GM18873 (cell line): ENCODE data around the gene FAT3.

Experiments
- ATAC-seq: cut with Tn5 transposase; IDR thresholded peaks from one replicate; pipeline ENCODE4 v1.9.1; 2021; ENCODE audit warnings: mild to moderate bottlenecking, moderate library complexity, moderate number of reproducible peaks; ENCODE audit not compliant: unreplicated experiment, low FRiP score

FAT3 gene

DNA sequence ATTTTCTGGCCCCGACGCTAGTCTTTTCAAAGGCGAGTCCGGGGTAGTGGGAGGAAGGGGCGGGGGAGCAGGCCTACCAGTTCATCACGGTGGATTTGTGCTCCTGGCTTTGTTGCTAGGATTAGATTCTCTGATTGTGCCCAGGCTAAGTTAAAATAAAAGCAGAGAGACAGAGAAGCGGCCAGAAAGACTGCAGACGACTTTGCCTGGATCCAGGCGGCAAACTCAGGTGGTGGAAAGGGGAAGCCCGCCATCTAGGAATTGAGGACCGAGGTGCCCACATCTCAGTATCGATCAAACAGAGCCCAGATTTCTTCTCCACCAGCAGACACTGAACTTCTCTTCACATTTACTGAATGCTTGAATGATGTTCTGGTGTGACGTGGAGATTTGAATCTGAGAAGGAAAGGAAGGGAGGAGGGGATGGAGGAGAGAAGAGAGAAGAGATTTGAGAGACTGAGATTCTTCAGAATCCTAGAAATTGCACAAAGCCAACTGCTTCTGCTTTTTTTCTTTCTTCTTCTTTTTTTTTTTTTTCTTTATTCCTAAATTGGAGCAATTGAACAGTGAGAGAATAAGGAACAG is 2.7 kb downstream of the FAT3 start:
- ATAC-seq: no peak

DNA sequence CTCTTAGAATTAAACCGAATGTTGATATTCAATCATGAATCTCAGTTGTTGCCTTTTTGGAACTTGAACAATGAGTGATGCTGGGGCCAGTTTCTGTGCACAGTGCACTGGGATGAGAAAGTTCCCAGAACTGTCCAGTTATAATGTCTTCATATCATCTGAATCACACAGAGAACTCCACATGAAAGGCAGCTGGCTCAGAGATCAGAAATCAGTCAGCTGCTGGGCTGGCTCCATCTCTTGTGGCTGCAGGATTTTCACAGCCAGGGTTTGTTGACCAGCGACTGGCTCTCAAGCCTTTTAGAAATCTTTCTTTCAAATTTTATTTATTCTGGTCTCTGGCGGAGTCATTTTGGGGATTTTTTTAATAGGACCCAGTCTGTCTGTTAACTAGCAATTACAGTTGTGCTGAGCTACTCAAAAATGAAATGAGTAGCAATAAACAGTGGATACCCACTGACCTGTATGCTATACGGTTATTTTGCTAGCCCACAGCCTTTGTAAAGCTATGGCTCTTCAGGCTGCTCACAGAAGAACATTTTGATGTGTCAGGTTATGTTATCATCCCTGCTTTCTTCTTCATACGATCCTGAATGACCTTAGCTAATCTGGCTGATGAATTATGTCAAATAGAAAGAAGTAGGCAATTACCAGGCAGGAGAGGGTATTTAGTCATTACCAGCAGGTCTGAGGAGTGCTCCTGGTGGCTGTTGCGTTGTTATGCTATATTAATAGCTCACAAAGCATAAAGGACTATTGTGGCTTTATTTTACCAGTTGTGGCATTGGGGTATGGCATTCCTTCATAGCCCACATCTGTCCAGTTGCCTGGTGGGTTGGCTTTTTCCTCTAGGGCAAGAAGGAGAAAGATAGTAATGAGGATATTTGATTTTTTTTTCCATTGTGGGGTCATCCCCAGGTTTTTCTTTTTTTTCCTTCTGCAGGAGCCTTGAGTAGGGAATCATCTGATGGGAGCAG is 3.6 kb downstream of the FAT3 start:
- no peak for ATAC-seq

DNA sequence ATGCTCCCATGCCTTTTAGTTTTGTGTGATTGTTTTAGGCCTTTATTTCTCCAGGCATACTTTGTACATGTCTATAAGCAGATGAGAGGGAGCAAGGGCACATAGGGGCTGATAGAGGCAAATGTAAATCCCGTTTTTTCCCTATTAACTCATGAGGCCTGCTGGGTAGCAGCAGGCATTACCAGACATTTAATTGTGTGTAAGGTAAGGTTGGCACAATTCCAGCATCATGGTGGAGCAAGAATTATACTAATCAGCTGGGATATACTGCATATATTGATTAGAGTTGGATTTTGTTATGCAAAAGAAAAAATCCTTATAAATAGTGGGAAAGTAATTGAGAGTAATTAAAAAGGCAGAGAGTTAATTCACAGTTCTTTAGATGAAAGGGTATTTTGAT is 12.2 kb downstream of the FAT3 start:
- no peak for ATAC-seq

DNA sequence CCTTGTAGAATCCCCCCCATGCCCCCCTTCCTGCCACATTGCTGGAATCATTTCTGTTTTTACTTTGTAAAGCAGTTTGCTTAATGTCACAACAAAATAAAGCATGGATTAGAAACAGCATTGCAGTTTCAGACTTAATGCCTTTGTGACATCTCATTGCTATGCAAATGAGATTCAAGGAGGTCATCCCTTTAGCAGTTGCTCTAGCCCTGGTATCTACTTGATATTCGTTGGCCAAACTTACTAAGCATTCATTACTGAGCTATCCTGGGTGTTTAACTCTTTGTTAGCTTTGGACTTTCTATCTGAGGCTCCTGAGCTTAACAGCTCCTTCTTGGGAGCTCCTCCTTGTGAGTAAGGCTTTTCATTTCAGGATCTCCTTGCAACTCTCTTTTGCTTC is 16.3 kb downstream of the FAT3 start:
- no peak for ATAC-seq

DNA sequence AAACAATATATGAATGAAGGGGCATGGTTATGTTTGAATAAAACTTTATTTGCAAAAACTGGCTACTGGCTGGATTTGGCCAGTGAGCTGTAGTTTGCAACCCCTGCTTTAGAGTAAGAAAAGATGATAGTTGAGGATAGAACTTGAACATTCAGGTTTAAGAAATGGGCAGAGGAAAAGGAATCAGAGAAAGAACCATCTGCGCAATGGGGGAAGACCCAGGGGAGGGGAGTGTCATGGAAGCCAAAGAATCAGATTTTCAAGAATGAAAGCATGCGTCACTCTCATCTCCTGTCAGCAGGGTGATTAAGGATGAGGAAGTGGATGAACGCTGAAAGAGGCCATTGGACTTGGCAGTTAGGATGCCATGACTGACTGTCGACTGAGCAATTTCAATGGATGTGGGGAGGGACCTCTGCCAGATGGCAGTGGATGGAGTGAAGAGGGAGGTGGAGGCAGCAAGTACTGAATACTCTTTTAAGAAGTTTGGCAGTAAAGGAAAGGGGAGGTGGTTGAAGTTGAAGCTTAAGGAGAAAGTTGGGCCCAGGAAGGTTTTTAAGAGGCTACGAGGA is 21.2 kb downstream of the FAT3 start:
- no peak for ATAC-seq

DNA sequence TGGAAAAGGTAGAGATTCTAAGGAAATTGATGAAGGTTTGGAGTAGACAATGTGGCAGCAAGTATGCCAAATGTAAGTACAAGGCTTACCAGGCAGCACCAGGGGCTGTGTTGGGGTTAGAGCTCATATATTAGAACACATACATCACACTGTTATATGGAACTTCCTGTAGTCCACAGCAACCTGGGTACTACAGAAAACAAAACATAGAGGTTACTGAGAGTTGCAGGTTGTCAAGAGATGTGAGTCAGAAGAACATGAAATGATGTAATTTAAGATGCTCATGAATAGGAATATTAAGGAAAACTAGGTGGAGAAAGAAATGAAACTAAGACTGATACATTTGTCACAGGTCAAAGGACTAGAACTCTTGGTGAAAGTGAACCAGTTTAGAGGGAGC is 22.0 kb downstream of the FAT3 start:
- no peak for ATAC-seq

DNA sequence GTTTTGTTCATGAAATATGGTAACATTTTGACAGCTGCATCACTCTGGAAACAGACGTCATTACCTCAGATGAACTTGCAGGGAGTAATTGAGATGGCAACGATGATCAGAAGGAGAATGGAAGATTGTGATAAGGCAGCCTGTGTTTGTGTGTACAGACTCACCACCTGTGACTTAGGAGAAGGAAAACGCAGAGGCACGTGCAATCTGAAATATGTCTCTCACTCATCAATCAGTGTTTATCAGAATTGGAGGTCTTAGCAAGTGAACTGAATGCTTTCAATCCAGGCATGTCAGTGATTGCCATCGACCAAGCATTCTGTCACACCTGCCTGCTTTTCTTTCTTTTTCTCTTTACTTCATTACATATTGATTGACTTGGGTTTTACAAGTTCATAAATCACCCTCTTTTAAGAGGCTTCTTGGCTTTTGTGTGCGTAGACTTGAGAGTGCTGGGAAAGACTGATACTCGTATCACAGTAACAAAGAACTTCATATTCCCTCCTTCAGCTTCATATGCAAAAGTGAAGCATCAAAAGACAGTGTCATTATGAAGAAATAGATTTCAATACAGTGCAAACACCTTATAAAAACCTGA is 24.6 kb downstream of the FAT3 start:
- no peak for ATAC-seq

DNA sequence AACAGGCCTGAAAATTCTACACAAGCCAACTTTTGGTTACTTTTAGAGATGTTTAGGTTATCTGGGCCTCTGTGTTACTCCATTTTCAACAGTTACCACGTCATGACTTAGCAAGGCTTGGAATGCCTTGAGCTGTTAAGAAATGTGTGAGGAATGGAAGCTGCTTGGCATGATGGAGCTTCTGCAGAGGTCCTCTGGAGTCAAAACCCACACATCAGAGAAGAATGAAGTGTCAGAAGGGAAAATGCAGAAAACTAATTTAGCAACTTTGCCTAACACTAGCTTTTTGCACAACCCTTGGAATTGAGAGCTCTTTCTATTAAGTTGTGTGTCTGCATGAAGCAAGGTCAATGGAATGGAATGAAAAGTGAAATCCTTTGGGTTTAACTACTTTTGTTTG is 27.4 kb downstream of the FAT3 start:
- ATAC-seq: no peak

DNA sequence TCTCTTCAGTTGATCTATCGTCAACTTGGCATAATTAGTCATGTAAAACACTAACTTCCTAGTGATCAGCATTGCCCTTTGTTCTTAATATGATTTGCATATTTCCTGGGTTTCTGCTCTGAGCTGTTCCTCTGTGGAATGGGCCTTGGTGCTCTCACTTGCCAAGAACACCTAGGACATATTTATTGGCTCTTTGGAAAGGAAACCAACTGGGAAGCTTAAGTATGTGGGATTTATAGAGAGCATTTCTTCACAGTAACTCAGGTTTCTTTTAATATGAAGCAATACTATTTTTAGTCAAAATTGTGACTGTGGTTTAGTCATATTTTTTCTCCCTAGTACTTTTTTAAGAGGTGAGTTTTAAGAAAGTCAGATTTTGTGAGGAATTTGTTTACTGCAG is 28.8 kb downstream of the FAT3 start:
- ATAC-seq: no peak

DNA sequence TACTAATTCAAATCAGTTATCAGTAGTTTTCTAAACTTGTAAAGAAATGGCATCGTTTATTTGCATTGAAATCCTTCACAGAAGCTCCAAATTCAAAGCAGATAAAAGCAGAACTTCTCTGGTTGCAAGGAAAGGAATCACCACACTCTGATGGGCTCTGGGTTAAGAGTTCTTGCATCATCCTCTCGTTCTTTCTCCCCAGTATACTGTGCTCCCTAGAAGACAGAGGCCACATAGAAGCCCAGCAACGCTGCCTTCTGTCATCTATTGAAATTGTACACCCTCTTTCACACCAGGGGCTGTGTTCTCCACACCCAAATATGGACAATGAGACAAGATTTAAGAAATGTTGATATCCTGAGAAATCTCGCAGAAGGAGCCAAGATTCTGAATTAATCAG is 29.3 kb downstream of the FAT3 start:
- no peak for ATAC-seq

DNA sequence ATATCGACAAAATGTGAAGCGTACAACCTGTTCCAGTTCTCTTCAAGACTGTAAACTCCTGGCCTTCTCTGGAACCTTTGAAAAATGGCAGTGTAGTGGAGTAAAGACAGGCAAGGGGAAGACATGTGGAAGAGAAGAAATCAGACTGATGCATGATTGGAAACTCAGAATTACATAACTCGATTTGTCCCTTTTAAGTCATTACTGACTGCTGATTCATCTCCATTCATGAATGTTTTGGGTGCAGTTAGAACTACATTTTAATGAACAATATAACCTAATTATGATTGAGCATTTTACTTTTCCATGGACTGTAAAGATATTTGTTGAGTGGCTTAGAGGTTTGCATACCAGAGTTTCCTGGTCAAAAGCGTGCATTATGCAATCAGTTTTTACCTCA is 32.9 kb downstream of the FAT3 start:
- ATAC-seq: no peak

DNA sequence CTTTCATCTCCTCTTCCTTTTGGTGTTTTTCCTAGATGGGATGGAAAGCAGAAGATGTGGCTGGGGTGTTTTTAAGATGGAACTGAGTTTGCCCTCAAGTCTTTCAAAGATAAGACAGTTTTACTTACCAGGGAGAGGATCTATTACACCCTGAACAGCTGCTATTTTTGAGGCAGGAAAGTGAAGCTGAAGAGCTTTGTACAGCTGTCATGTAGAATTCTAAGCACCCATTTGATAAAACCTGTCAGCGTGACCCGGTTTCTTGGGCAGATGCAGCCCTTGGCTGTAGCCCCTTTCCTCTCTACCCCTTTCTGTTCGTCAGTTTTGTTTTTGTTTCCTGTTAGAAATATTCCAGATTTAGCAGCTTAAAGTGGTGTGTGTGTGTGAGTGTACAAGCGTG is 35.2 kb downstream of the FAT3 start:
- no peak for ATAC-seq

DNA sequence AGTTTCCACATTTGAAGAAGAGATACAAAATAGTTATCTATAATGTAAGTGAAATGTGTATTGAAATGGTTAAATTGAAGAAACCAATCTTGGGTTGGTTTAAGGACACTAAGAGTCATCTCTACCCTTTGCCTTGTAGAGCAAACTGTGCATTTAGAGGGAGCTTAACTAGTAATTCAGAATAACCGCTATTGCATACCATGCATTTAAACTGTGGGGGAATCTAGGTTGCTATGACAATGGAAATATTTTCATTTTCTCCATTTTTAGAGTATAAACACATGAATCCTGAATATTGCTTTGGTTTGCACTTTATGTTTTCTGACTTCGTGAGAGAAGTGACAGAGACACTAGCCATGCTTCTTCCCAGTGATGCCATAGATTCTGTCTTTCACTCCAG is 39.7 kb downstream of the FAT3 start:
- no peak for ATAC-seq

DNA sequence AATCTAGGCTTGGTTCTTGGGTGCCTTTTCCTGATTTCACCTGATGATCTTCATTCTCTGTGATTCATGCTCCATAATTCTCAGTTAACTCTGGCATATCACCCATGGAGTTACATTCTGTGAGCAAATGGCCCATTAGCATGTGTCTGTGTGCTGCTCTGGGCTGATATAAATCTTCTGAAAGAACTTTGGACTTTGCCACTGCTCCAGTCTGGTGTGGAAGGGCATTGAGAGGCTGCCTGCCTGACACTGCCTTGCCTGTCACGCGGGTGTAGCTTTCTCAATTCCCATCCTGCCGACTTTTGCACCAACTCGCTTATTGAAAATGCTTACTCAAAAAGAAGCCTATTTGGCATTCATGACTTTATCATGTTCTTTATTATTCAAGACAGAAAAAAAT is 42.2 kb downstream of the FAT3 start:
- no peak for ATAC-seq

DNA sequence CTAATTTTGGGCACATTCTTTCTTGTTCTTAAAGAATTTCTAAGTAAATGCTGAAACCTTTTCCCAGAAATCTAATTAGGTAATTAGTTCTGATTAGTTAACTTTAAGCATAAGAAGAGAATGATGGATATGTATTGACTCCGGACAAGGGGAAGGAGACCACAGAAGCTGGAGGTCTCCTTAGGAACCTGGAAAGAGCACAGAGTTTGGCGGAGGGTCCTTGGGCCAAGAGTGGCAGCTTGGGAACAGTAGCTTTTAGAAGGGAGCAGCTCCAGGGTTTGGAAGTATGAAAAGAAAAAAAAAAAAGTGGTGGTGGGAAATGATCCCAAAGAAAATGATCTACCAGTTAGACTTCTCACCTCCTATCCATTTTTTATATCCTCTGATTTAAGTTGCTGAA is 42.7 kb downstream of the FAT3 start:
- ATAC-seq: no peak

DNA sequence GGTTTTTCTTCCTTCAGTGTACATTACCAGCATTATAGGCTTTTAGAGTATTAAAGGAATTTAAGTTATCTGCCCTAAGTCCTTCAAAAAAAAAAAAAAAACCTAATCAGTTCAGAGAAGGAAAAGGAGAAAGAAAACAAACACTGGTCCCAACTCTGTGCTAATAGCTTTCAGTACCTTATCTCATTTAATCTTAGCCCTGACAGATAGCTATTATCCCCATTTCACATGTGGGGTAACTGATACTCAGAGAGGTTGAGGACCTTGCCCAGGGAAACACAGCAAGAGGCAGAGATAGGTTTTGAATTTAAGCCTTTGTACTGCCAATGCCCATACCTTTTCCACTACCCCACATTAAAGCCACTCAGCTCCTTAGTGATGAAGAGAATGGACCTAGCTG is 43.4 kb downstream of the FAT3 start:
- no peak for ATAC-seq

DNA sequence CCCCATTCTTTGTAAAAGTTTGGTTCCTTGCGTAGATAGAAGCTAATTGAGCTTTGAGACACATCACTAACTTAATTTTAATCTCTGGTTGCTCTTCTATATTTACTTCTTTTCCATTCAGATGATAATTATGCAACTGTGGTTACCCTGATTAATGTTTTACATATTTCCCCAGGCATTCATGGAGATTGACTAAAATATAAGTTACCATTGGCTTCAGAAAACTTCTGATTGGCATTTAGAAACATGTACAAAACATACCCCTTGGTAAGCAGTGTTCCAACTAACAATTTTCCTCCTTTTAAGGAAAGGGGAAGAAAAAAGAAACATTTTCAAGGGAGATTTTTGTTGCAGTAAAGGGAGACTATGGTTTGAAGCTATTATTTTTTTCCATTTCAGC is 43.9 kb downstream of the FAT3 start:
- ATAC-seq: no peak

DNA sequence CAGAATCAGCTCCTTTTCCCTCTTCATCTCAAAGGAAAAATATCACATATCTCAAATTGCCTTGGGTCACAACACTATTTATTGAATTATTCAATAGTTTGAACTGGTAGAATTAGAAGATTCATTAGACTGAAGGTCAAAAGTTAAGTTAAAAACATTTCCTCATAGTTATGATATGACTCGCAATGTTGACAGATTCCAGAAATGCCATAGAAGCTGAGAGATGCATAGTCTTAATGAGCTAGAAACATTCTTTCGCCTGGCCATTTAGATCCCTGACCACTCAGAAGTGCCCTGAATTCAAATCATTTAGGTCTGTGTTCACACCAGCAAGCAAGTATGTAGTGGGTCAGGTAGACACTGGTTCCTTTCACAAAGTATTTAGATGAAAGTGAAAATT is 44.4 kb downstream of the FAT3 start:
- ATAC-seq: no peak

DNA sequence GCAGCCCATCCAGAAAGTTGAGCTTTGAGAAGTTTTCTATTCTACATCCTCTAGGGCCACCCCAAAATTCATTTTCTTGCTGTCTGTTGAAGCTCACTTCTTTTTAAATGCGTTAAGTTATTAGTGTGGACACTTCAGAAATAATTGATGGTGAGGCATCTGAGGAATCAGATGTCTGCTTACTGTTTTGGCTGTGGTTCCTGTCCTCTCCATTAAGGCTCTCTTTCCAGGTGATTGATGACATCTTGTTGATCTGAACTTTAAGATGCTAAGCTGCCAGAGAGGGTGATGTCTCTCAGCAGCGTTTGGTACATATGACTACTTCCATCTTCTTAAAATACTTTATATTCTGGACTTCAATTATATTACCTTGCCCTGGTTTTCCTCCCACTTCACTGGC is 45.2 kb downstream of the FAT3 start:
- no peak for ATAC-seq

DNA sequence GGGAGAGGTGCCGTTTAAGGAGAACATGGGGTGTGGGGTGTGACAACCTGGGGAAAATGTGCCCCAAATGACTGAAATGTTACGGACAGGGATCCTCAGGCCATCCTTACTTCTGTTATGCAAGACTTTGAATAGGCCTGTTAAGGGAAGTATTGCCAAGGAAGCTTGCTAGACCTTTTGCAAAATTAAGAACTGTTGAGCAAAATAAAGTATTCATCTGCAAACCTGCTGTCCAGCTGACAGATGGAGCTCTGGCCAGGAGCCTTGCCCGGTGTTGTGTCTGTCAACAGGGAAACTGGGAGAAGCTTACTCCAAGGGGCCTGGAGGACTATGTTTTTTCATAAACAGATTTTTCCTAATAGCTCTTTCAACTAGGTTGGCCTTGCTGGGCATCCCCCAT is 48.0 kb downstream of the FAT3 start:
- ATAC-seq: no peak
